GM21576 (cell line): Measurements from ENCODE around the gene TRIOBP.
"Not testable (repeated sequence)": the region's sequence is repeated elsewhere in the genome, so short reads cannot be mapped to it uniquely, and the experiment has no call there.

Experiments
- ATAC-seq: cut with Tn5 transposase; IDR thresholded peaks from one replicate; pipeline ENCODE4 v1.9.1; 2021; ENCODE audit warnings: mild to moderate bottlenecking, moderate library complexity; ENCODE audit not compliant: unreplicated experiment

TRIOBP gene

DNA sequence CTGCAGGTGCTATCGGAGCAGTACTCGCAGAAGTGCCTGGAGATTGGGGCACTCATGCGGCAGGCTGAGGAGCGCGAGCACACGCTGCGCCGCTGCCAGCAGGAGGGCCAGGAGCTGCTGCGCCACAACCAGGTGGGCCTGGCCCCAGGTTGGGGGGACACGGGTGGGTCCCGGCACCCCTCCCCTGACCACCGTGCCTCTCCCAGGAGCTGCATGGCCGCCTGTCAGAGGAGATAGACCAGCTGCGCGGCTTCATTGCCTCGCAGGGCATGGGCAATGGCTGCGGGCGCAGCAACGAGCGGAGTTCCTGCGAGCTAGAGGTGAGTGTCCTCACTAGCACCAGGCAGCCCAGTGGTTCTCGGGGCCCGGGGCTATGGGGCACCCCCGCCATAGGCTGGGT lies 72.2 kb downstream of the TRIOBP start:
- ATAC-seq = no peak

DNA sequence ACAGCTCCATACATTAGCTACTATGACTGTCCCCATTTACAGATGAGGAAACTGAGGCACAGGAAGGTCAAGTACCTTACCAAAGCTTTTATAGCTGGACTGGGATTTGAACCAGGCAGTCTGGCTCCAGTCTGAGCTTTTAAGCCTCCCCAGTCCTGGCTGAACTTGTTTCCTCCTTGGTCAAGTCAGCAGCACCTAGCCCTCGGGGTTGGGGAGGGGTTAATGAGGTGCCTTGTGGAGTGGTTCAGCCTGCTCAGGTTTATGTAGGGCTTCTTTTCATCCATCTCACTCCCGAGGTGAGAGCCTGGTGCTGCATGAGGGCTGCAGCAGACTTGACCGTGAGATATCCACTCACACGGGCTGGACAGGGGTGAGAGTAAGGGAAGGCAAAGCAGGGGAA lies 74.2 kb downstream of the TRIOBP start:
- no peak for ATAC-seq

- ATAC-seq = no peak
Observed at GRCh38 chr22:37771702-37772427, 75.0 kb downstream of the TRIOBP start.

DNA sequence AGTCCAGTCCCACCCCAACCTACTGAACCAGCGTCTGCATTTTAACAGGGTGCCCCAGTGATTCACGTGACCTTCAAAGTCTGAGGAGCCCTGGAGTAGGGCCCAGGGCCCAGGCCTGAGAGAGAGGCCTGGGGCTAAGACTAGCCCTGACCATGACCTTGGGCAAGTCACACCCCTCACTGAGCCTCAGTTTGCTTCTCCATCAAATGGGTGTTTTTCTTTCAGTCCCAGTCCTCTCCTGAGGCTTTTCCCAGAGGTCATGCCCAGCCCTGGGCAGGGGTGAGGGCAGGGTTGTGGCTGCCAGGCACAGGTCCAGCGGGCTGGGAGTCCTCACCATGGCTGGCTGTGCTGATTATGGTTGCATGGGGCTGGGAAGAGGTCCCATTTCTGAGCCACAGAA lies 77.9 kb downstream of the TRIOBP start:
- no peak for ATAC-seq

GRCh38 chr22:37775785-37776638 lies 79.2 kb downstream of the TRIOBP start:
- ATAC-seq = no peak

- ATAC-seq = no peak
Observed at GRCh38 chr22:37776639-37777005, 79.8 kb downstream of the TRIOBP start.

GRCh38 chr22:37777122-37777687 lies 80.4 kb downstream of the TRIOBP start:
- ATAC-seq = no peak

DNA sequence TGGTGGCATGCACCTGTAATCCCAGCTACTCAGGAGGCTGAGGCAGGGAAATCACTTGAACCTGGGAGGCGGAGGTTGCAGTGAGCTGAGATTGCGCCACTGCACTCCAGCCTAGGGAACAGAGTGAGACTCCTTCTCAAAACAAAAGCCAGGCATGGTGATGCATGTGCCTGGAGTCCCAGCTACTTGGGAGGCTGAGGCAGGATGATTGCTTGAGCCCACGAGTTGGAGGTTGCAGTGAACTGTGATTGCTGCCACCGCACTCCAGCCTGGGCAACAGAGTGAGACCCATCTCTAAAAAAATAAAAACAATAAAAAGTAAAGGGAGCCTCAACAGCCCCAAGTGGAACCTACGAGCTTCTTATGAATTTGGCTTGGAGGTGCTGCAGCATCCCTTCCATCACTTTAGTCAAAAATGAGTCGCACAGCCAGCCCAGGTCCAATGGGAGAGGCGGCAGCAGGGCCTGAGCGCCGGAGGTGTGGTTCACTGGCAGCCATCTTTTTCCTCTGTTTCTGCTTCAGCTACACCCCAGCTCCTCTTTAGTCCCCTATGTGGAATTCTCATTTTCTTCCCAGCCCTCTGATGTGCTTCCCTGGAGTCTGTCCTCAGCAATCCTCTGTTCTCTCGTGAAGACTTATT lies 81.6 kb downstream of the TRIOBP start:
- ATAC-seq = no peak

- ATAC-seq = no peak
Observed at GRCh38 chr22:37781434-37782059, 84.7 kb downstream of the TRIOBP start.

DNA sequence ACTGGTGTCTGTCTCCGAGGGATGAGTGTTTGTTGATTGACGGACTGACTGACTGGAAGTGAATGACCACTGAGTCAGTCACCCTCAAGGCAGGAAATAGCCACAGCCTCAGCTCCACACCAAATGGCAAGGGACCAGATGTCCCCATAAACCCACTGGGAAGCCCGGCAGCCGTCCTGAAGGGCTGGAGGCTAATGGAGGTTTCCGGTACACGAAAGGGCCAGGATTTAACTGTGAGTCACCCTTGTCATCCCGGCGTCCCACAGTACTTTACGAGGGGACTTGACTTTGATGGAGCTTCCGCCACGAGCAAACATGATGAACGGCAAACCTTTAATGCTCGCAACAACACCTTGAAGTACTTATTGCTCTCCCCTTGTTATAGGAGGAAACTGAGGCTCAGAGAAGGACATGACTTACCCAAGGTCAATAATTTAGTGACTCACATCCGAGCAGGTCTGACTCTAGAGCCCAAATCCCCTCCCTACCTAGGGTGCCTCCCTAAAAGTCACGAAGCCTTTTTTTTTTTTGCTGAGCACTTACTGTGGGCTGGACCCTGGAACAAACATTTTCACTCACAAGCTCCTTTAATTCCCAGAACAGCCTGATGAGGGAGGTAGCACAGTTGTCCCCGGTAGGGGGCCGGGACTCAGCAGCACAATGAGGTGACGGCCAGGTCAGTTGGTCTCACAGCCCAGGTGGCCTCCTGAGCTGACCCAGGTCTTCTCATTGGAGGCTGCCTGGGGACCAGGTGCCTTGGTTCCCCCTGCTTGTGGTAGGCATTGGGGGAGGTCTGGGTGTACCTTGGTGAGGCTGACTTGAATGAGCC lies 85.7 kb downstream of the TRIOBP start:
- ATAC-seq = no peak

DNA sequence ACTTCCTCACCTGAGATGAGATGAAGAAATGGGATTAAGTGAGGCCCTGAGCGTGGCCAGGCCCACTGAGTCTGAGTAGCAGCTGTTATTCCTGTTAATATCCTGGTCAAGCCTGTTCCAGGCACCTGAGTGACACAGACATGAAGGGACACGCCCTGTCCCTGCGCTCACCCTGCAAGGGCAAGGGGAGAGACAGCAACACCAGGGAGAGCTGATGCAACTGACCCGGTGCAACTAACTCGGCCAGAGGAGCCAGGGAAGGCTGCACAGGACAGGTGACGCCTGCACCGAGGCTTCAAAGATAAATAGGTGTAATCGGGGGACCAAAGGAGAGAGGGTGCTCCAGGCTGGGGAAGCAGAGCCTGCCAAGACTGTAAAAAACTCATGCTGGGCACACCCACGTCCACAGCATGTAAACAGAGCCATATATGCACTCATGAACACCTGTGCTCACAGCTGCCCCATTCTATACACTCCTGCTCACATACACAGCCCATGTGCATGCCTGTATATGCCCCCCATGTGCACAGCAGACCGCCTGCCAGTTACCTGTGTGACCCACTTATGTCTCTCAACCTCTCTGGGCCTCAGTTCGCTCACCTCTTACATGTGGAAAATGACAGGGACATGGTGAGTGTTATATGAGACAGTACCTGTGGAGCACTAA lies 88.1 kb downstream of the TRIOBP start:
- ATAC-seq = no peak

- no peak for ATAC-seq
Observed at GRCh38 chr22:37790234-37790633, 93.4 kb downstream of the TRIOBP start.

- no peak for ATAC-seq
Observed at GRCh38 chr22:37792494-37792893, 95.6 kb downstream of the TRIOBP start.

GRCh38 chr22:37794376-37794775 lies 97.5 kb downstream of the TRIOBP start:
- ATAC-seq = no peak

DNA sequence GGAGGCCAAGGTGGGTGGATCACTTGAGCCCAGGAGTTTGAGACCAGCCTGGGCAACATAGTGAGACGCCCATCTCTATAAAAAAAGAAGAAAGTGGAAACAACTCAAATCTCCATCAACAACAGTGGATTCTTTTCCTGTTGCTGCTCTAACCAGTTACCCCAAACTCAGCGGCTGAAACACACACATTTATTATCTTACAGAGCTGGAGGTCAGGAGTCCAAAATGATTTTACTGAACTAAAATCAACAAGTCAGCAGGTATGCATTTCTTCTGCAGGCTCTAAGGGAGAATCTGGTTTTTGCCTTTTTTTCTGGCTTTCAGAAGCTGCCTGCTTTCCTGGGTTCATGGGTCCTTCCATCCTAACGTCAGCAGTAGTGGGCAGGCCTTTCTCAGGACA lies 99.2 kb downstream of the TRIOBP start:
- no peak for ATAC-seq

DNA sequence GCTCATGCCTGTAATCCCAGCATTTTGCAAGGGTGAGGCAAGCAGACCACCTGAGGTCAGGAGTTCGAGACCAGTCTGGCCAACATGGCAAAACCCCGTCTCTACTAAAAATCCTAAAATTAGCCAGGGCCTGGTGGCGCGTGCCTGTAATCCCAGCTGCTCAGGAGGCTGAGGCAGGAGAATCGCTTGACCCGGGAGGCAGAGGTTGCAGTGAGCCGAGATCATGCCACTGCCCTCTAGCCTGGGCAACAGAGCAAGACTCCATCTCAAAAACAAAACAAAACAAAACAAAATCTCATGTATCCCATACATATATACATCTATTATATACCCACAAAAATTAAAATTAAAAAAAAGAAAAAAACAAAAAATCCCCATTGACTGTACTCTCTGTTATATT lies 100.4 kb downstream of the TRIOBP start:
- ATAC-seq = not testable (repeated sequence)

DNA sequence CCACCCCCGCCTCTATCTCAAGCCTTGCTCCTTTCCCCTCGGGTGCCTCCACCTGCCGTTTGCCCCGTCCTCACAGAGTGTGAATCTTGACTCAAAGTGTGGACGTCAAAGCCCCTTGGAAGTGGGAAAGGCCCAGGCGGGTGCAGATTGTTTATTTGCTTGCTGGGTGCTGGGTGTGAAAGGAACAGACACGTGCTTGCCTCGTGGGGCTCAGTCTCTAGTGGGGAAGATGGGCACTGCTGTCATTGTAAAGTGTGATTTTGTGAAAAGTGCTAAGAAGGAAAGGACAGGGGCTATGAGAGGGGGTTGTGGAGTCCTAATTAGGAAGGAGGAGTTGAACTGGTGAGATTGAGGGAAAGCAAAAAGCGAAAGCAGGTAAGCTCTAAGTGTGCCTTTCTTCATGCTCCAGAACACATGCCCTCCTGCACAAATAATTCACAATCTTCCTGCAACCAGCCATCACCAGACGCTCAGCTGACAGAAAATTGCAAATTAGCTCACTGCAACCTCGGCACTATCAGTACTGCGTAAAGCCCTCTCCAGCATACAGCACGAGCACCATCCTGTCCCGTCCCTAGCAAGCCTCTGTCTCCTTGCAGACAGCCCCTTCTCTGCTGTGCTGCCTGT lies 101.1 kb downstream of the TRIOBP start:
- ATAC-seq = no peak

GRCh38 chr22:37799979-37800378 lies 103.1 kb downstream of the TRIOBP start:
- not testable (repeated sequence) for ATAC-seq

GRCh38 chr22:37801946-37802309 lies 105.1 kb downstream of the TRIOBP start:
- ATAC-seq = no peak
